Caki2 (cell line): ENCODE data around the gene EPHB1. TPM values are rescaled to one million over a fixed set of nuclear protein-coding genes. Genes with fewer than 3 reads are reported as not detected.

Source experiments
- DNase-seq: peaks from one replicate; pipeline ENCODE4 v3.0.0-alpha.2; 2015; ENCODE audit warnings: low read depth
- in situ Hi-C: cut with HindIII; loops from 2 replicates; pipeline ENCODE4 v1.10.0; 2016; ENCODE audit warnings: low sequenced_read_pairs, low pct_unique_long_range_greater_than_20kb, mixed read lengths
- total RNA-seq: library from RNA; depleted of rRNA; stranded (reverse); fragments of >200 nt; shearing (Covaris generic); gene quantifications from 2 replicates; pipeline ENCODE4 v1.2.3, GENCODE V29; 2014; ENCODE audit warnings: low replicate concordance

Gene EPHB1
- total RNA-seq, 1 experiment from 2014 or later: 4.1 TPM

- no peak for DNase-seq
- in situ Hi-C loops: no loop called here
Measured at GRCh38 chr3:135165260-135165659, 370.2 kb downstream of the EPHB1 start.

DNA sequence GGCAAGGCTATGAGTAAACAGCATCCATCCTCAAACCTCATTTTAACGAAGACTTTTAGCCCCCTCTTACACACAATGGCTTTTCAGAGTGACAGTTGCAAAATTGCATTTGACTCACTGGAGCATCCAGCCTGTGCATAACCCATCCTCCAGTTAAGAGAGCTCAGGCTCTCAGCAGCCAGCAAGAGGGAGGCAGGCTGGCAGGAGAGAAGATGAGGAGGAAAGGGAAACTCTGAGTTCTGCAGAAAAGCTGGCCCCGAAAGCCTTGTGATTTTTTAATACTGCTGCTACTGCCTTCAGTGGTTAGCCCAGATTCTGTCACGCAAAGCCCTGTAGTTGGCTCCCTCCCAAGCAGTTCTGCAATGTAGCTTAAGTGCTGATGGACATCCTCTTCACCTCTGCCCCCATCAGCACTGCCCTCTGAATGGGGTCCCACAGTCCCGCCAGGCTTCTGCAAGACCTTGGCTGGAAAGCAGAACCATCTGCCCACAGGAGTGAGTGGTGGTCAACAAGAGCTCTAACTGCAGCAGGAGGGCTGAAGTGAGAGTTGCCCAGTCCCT is 371.3 kb downstream of the EPHB1 start:
- in situ Hi-C loops: no loop called here

DNA sequence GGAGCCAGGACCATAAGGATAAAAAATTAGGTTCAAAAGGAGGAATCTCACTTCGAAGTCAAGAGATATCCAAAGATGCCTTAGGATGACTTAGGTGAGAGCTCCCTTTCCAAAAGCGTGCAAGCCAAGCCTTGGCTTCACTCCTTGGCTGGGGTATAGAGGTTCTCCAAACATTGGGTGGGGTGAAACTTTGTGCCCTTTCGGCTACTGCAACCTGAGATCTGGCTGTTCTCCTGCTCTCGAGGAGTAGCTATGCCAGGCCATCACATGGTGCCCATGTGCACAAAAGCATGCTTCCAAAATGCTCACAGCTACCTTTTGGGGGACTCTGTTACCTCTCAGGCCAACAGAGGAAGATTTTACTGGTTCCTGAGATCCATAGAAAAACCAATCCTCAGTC is 373.8 kb downstream of the EPHB1 start:
- in situ Hi-C loops: no loop called here
- no peak for DNase-seq

More for the DNA sequence above, 371.3 kb downstream of the EPHB1 start:
- no peak for DNase-seq

DNA sequence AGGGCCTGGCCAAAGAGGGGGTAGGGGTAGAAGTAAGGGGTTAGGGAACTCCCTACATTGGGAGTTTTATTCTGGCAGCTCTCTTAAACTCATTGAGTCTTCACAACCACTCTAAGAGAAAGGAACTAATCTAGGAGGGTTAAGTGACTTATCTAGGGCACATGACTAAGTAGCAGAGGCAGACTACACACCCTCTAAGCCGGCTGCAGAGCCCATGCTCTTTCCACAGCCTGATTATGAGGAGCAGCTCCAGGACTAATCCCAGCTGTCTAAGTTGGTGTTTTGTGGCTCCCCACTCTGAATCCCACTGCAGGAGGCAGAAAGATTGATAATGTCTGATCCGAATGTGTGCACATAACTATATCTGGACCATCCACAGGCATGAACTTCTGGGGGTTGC is 374.6 kb downstream of the EPHB1 start:
- in situ Hi-C loops: no loop called here
- no peak for DNase-seq

DNA sequence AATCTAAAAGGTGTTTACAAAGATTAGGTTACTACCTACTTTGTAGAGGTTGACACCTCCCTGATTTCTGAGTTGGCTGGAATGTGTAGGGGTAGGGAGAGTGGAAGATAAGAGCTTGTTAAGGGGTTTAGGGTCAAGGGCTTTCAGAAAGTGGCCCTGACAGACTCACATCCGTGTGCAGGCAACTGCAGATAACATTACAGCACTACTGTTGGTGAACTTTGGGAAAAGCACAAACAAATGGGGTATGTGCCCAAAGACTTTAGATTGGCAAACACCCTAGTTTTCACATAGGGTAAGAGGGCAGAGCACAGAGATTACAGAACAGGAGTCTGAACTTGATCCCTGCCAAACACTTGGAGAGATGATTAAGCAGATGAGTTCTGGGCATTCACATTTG is 375.7 kb downstream of the EPHB1 start:
- in situ Hi-C loops: no loop called here
- no peak for DNase-seq

DNA sequence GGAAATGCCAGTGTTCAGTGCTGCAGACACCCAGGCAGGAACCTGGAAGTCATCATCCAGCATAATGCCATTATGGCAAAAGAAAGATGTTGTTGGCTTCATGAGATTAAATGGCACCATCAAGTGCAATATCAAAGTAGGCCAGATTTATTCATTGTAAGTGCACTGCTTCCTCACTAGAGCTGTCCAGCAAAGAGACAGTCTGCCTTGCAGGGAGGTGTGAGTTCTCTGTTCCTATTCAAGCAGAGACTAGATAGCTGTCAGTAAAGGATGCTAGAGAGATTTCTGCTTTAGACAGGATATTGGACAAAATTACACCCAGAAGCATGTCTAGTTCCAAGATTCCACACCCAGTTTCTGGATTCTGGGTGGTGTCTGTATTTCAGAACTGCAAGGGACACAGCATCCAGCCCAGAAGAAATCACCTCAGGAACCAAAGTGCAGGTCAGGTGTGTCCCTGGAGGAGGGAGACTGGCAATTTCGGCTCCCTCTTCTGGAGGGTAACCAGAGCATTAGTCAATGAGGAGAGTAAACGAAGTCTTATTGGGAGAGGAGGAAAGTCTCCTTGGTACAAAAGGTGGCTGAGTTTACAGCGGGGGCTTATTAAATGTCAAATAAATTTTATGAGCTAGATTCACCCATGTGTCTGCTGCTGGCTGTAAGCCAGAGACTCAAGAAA is 377.3 kb downstream of the EPHB1 start:
- in situ Hi-C loops: no loop called here
- no peak for DNase-seq

DNA sequence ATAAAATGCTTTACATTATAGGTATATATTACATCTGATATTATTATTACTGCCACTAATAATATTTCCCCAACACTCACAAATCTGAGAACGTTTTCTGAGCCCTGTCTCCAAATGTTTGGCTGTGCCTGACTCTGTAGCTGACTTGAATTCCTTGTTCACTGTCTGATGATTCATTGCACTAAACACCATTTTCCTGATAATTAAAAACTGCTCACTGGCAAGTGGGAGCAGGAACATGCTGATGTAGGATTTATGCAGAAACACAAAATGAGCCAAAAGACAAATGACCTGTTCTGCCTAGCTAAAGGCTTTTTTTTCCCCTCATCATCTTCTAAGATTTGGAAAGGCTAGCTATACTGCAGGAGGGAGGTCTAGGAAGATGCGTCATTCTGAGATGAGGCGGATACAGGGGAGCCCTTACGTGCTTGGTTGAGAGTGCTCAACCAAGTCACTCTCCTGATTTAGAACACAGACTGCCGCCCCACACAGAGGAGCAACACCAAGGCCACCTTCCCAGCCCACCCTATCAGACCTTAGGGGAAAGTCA is 380.7 kb downstream of the EPHB1 start:
- in situ Hi-C loops: no loop called here
- DNase-seq: no peak

DNA sequence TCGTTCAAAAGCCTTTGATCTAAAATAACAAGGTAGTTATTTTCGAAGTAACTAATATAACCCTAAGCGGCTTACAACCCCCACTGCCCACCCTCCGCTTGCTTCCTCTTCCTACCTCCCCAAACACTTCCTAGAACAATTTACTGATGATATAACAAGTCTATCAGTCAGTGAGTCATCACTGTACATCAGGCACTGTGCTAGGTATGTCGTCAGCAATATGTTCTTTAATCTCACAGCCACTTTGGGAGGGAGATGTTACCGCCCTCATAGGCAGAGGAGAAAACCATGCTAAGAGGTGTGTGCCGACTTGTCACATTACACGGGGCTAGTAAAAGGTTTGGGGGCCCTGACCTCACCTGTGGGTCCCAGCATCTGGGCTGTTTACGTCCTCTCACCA is 381.8 kb downstream of the EPHB1 start:
- DNase-seq: no peak
- in situ Hi-C loops: no loop called here

- in situ Hi-C loops: no loop called here
- no peak for DNase-seq
Measured at GRCh38 chr3:135178566-135178965, 383.5 kb downstream of the EPHB1 start.

GRCh38 chr3:135181408-135181807 is 386.3 kb downstream of the EPHB1 start:
- in situ Hi-C loops: no loop called here
- DNase-seq: no peak

GRCh38 chr3:135182364-135182998 is 387.4 kb downstream of the EPHB1 start:
- DNase-seq: no peak
- in situ Hi-C loops: no loop called here

DNA sequence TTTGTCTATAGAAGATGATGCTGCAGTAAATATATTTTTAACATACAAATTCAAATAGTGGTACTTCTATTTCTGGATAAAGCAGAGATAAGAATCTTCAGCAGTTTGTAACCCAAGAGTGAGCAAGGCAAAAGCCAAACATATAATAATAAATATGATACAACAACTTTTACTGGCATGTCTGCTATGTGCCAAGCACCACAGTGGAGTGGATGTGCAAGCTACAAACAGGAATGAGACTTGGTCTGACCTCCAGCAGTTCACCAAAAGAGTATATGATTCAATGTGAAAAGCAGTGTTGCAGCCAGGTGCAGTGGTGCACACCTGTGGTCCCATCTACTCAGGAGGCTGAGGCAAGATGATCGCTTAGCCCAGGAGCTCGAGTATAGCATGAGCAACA is 395.6 kb downstream of the EPHB1 start:
- DNase-seq: no peak
- in situ Hi-C loops: no loop called here

DNA sequence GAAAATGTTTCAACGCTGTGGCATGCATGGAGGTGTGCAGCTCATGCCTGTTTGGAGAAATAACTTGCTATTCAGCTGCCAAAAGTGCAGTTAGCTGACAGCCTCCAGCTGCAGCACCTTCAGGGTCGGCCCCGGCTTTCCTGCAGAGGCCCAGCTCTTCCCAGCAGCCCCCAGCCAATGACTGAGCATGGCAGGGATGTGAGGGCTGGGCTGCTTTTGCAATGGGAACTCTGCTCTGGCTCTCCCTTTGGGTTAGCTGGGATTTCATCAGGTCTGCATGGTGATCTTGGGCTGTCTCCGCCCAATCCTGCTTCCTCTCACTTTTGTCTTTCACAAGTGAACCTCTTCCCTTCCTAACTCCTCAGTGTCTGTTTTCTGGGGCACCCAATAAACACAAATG is 396.6 kb downstream of the EPHB1 start:
- no peak for DNase-seq
- in situ Hi-C loops: no loop called here

DNA sequence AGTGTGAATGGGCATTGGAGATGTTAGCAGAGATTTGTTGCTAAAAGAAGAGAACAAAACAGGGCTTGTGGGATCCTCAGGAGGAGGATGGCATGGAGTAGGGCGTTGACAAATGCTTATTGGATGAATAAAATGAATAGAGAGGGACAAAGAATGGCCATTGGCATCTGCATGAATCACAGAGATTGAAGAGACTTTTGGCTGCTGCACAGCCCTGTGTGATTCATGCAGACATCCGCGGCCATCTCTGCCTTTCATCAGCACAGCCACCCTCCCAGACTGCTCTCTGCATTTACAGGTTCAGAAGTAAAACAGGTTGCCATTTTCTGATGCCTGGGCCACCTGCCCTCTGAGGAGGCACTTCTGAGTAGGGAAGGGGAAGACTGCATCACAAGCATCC is 397.9 kb downstream of the EPHB1 start:
- in situ Hi-C loops: no loop called here
- no peak for DNase-seq

GRCh38 chr3:135197246-135197645 is 402.2 kb downstream of the EPHB1 start:
- DNase-seq: no peak

DNA sequence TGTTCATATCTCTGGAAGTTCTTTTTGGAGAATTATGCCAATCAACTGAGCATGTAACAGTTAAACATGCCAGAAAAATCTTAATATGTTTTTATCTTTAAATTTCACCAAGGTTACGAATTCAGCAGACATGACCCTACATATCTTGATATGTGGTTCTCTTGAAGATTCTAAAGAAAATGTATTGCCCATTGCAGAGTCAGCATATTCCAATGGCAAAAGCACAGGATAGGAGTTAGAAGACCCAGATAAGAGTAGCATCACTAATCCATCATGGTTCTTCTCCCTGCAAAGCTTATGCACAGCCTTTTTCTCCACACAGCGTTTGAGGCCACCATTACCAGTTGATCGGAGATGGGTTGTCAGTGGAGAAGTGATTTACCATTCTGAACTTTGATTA is 402.8 kb downstream of the EPHB1 start:
- no peak for DNase-seq
- in situ Hi-C loops: no loop called here

More at GRCh38 chr3:135197246-135197645, 402.2 kb downstream of the EPHB1 start:
- in situ Hi-C loops: no loop called here

DNA sequence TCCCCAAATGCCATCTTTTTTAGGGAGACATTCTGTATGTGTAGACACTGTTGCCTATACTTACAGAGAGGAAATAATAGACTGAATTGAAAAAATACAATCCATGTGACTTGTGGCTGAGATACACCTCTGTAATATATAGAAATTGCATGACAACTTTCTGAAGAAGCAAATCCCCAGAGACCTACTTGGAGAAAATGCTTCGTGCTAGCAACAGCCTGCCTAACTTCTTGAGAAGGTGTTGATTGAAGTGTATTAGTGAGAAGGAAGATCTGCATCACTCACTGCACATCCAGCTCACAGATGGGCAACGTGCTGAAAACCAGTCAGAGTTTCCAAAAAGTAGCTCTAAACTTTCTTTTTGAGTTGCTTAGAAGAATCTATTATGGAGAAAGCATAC is 404.1 kb downstream of the EPHB1 start:
- no peak for DNase-seq
- in situ Hi-C loops: no loop called here

GRCh38 chr3:135203026-135203425 is 408.0 kb downstream of the EPHB1 start:
- in situ Hi-C loops: no loop called here
- DNase-seq: no peak

GRCh38 chr3:135213213-135213612 is 418.2 kb downstream of the EPHB1 start:
- DNase-seq: no peak
- in situ Hi-C loops: no loop called here

DNA sequence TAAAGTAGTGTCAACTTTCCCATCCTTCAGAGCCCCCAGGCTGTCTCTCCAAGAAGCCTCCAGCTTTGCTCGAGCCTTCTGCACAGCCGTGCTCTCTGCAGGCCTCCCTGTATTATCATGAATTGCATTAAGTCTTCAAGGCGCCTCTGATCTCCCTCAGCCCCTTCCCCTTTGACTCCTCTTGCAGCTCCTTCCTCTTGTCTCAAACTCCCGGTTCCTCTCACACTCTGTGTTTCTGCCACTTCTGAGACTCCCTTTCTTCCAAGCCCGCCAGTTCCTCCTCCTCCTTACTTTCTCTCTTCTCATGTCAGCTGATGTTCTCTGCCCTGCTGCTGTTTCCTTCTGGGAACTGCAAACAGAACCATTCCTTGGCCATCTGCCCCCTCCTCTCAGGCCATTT is 418.8 kb downstream of the EPHB1 start:
- in situ Hi-C loops: no loop called here
- no peak for DNase-seq
